Activated CD8-positive, alpha-beta memory T cell treated with anti-CD3 and anti-CD28 coated beads for 4 hours (primary cell): ENCODE measurements around the gene ARHGEF28.

Experiments used
- DNase-seq, 2 donors: peaks; one replicate each; pipeline ENCODE4 v3.0.0-alpha.2; 2020; ENCODE audit warnings: low read depth in 2 of 2

Gene ARHGEF28

GRCh38 chr5:73780302-73781080 is 154.5 kb downstream of the ARHGEF28 start:
- DNase-seq, result no peak

GRCh38 chr5:73781107-73781768 is 155.2 kb downstream of the ARHGEF28 start:
- no peak for DNase-seq

GRCh38 chr5:73783828-73784227 is 157.8 kb downstream of the ARHGEF28 start:
- no peak for DNase-seq

GRCh38 chr5:73786043-73786831 is 160.2 kb downstream of the ARHGEF28 start:
- DNase-seq, result no peak

GRCh38 chr5:73789851-73790281 is 163.9 kb downstream of the ARHGEF28 start:
- DNase-seq, result no peak

GRCh38 chr5:73791389-73791788 is 165.4 kb downstream of the ARHGEF28 start:
- no peak for DNase-seq

- peak; percentile 35 to 37 for DNase-seq
These were observed 166.8 kb downstream of the ARHGEF28 start for GRCh38 chr5:73792687-73793320.

GRCh38 chr5:73793911-73794310 is 167.9 kb downstream of the ARHGEF28 start:
- DNase-seq, result no peak

GRCh38 chr5:73796164-73797131 is 170.5 kb downstream of the ARHGEF28 start:
- no peak for DNase-seq

GRCh38 chr5:73797132-73797510 is 171.1 kb downstream of the ARHGEF28 start:
- no peak for DNase-seq

- no peak for DNase-seq
These were observed 173.5 kb downstream of the ARHGEF28 start for GRCh38 chr5:73799401-73799972.

GRCh38 chr5:73801686-73802085 is 175.7 kb downstream of the ARHGEF28 start:
- DNase-seq, result no peak

GRCh38 chr5:73805449-73805848 is 179.5 kb downstream of the ARHGEF28 start:
- DNase-seq, result no peak

- DNase-seq, result no peak
These were observed 182.9 kb downstream of the ARHGEF28 start for GRCh38 chr5:73808911-73809310.

GRCh38 chr5:73810429-73810828 is 184.4 kb downstream of the ARHGEF28 start:
- no peak for DNase-seq

- DNase-seq, result no peak
These were observed 186.5 kb downstream of the ARHGEF28 start for GRCh38 chr5:73812457-73812856.

- no peak for DNase-seq
These were observed 187.1 kb downstream of the ARHGEF28 start for GRCh38 chr5:73812962-73813588.

GRCh38 chr5:73814233-73814846 is 188.3 kb downstream of the ARHGEF28 start:
- no peak for DNase-seq

GRCh38 chr5:73815631-73816030 is 189.6 kb downstream of the ARHGEF28 start:
- no peak for DNase-seq
